NCI-H1694 (cell line): ENCODE measurements around the gene OSBPL3.
"Not testable (repeated sequence)": the region's sequence is repeated elsewhere in the genome, so short reads cannot be mapped to it uniquely, and the experiment has no call there.

Source experiments
- DNase-seq: peaks from one replicate; lab custom pipeline; 2025; lab: John Stamatoyannopoulos, UW

The OSBPL3 gene

GRCh38 chr7:24979863-24980533 lies at the start of gene OSBPL3:
Gene OSBPL3, minus strand, starts transcription at chr7:24980178. Its CDS starts 87,706 bp downstream, at chr7:24892472.
- peak; percentile 73 for DNase-seq

GRCh38 chr7:25029075-25029474 lies 49.1 kb upstream of the OSBPL3 start:
- no peak for DNase-seq

DNA sequence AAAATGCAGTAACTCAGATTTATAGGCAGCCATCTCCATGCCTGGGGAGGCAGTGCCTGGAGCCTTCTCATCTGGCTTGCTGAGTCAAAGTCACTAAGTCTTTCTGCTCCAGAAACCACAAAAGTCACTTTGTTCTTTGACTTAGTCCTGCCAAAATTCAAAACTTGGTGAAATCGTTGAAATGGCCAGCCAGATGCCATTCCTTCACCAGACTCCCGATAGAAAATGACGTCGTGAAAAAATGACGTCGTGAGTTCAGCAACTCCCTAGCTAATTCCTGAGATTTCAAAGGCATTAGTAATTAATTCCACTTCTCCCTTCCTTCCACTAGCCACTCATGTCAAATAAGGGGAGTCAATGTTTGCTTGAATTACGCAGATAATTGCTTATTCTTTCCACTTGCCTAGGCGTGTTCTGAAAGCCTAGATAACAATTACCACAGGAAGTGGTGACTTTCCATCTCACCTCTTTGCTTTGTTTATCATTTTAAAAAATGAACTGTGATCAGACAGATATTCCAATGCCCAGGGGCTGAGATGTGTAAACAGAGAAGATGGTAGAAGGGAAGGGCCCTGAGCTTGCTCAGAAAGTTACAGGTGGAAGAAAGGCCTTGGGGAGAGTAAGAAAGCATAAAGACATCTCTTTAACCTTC lies 48.5 kb upstream of the OSBPL3 start:
- DNase-seq: no peak

GRCh38 chr7:25026156-25026555 lies 46.2 kb upstream of the OSBPL3 start:
- no peak for DNase-seq

- no peak for DNase-seq
Measured at GRCh38 chr7:25025218-25025671, 45.3 kb upstream of the OSBPL3 start.

DNA sequence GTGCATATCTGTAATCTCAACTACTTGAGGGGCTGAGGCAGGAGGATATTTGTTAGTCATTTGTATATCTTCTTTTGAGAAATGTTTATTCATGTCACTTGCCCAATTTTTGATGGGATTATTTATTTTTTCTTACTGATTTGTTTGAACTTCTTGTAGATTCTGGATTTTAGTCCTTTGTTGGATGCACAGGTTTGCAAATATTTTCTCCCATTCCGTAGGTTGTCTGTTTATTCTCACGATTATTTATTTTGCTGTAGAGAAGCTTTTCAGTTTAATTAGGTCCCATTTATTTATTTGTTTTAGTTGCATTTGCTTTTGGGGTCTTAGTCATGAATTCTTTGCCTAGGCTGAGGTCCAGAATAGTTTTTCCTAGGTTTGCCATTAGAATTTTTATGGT lies 44.1 kb upstream of the OSBPL3 start:
- DNase-seq: no peak

GRCh38 chr7:25017671-25018070 lies 37.7 kb upstream of the OSBPL3 start:
- not testable (repeated sequence) for DNase-seq

GRCh38 chr7:25014756-25015155 lies 34.8 kb upstream of the OSBPL3 start:
- DNase-seq: no peak

GRCh38 chr7:25012710-25013109 lies 32.7 kb upstream of the OSBPL3 start:
- DNase-seq: not testable (repeated sequence)

DNA sequence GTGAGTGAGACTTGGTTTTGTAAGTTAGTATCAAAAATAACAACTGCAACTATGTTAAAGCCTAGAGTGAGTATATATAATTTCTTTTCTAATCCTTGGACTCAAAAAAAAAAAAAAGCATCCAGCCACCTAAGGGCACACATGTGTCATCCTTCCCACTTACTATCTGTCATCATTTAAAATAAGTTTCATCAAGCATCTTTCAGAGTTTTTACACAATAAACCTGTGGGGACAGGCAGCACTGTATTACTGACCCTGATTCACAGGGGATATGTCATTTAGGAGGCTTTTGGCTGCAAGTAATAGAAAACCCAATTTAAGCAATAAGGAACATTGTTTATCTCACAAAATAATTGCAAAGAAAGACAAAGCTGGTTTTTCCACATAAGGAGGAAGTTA lies 32.3 kb upstream of the OSBPL3 start:
- DNase-seq: no peak

GRCh38 chr7:25009257-25009656 lies 29.3 kb upstream of the OSBPL3 start:
- DNase-seq: no peak

DNA sequence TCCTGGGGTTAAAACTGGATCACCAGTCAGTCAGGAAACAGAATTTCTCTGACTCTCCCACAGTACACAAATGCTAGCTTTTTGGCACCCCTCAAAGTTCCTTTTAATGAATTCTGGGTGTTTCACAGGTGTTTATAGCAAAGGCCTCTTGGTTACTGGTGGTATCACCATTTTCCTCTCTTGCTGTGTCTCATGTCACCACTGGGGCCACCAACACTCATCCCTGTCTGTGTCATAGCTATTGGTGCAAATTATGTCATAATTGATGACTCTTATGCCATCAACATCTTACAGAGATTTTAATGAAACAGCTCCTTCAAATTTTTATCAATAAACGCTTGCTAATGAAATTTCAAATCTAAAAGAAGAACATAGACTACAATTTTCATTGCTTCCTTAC lies 27.7 kb upstream of the OSBPL3 start:
- DNase-seq: no peak

- no peak for DNase-seq
Measured at GRCh38 chr7:25006276-25006675, 26.3 kb upstream of the OSBPL3 start.

- DNase-seq: no peak
Measured at GRCh38 chr7:25005658-25006057, 25.7 kb upstream of the OSBPL3 start.

DNA sequence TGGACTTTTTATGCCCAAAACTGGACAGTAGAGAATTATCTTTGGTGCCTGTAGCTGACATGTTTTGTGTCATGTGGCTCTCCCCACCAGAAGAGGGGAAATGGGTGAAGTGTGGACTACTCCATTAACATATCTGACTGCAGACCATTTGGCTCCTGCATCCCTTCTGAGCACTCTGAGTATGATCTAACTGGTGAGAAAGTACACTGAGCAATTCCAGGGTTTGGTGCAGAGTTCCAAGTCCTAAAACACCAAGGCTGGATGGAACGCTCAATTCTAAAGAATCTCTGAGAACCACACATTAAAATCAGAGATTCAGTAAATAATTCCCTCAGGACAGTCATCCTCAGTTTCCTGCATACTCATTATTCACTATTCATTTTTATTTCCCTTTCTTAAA lies 22.8 kb upstream of the OSBPL3 start:
- DNase-seq: no peak

DNA sequence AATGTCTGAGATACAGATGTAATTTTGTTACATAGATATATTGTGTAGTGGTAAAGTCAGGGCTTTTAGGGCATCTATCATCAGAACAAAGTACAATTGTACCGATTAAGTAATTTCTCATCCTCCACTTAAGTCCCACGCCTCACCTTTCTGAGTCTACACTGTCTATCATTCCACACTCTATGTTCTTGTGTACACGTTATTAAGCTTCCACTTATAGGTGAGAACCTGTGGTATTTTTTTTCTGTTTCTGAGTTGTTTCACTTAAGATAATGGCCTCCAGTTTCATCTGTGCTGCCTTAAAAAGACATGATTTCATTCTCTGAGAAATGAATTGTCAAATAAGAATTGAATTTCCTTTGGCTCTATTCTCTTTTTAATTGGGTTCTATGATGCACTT lies 15.5 kb upstream of the OSBPL3 start:
- no peak for DNase-seq

DNA sequence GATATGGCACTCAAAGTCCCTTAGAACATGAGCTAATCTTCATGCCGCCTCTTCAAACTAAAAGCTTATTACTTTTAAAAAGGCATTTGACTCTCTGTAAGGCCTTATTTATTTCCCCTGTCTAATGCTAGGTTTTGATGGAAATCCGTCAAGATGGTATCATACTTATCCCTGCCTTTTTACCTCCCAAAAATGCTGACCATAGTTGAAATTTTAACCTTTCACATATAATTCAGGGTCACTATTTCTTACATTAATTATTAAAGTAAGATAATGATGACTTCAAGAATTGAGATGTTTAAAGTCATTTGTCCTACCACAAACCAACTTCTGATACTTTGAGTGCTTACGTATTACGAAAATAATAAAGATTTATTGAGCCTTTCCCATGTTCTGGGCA lies 12.3 kb upstream of the OSBPL3 start:
- DNase-seq: no peak

GRCh38 chr7:24991353-24991752 lies 11.4 kb upstream of the OSBPL3 start:
- DNase-seq: no peak

DNA sequence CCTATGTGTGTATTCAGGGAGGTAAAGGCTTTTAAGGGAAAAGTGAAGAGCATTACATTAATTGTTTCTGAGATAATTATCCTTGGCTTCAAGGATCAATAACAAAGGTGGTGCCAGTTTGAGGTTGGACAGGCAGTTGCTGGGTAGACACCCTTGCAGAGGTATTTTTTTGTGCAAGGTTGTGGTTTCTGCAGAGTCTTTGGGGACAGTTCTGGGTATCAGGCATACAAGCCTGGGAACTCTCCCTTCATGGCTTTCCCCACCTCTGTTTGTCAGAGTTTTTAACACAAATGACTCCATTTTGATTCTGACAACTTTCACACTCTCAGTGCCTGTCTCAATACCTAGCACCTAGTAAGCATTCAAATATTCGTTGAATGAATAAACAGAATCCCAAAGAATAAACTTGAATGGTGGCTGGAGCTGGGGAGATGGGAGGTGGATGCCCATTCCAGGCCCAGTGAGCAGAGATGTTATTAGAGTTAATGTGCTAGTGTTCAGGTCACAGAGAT lies 7.4 kb upstream of the OSBPL3 start:
- DNase-seq: no peak

DNA sequence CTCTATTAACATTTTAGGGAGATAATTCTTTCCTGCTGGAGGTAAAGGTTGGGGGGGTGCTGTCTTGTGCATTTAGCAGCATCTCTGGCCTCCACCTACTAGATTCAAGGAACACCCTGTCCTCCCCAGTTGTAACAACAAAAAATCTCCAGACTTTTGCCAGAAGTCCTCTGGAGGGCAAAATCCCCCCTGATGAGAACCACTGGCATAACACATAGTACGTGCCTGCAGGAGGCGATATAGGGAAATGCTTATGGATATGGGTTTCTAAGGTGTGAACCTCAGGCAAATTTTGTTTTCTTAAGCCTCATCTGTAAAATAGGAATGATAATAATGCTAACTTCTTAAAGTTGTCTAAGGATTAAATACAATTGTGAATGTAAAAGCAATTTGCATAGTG lies 2.9 kb upstream of the OSBPL3 start:
- DNase-seq: no peak

GRCh38 chr7:24981171-24981951 lies 1.4 kb upstream of the OSBPL3 start:
- DNase-seq: no peak

- no peak for DNase-seq
Measured at GRCh38 chr7:24980534-24981170, 674 bp upstream of the OSBPL3 start.
